Stimulated activated CD4-positive, alpha-beta T cell treated with anti-CD3 and anti-CD28 coated beads, Interleukin-4, amount 100 ng/mL, for 24 hours (primary cell): ENCODE data around the gene LRRC8B.

ENCODE experiments used
- DNase-seq: peaks from one replicate; pipeline ENCODE4 v3.0.0-alpha.2; 2020

Gene LRRC8B

DNA sequence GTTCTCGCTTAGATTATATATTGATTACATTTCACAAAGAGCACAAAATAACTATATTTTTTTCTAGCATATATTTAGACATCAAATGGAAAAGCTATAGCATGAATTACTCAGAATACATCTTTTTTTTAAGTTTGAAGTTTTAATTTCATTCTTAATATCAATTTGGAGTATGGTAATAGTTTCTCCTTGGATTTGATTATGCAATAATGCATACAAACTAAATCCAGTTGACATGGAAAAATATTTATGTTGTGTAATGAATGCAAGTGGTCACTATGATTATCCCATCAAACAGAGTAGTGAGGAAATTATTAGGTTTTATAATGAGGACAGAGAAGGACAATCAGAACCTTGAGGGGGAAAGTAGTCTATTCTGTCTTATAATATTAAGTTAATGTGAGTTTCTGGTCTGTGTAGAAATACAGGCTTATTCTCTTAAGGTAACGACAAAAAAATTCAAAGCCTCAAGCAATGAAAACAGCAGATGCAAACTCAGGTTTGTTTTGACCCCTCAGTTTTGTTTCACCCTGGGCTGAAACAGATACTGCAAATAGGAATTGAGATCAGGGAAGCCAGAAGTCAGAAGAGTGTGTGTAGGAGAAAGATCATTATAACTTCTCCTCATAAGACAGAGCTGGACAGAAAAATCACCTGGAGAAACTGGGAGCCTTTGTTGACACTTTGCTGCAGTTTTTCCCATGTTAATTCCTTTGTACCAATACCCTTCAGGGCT is 23.7 kb downstream of the LRRC8B start:
- no peak for DNase-seq

- DNase-seq, result no peak
These were observed 26.4 kb downstream of the LRRC8B start for GRCh38 chr1:89550995-89551394.

DNA sequence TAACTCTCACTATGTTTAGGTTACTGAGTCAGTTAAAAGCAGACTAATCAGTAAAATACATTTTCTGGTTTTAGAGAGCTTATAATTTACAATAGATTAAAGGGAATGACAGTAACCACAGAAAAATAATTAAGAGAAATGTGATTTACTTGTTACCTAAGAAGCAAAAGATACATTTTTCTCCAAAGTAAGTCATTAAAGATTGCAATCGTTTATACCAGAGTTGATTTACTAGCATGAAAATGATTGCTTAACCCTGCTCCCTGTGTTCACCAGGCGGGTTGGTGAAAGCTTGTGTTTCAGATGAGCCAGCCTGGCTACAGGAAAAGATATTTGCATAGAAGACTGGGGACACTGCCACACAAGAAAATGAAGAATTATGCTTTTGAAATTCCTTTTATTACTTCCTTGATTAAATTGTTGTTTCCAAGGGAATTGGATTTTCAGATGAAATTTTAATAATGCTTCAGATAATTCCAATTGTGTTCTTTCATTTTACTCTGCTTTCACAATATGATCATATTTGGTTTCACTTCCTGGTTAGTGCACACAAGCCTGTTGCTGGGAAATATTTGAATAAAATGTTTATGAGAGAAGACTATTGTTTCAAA is 27.9 kb downstream of the LRRC8B start:
- DNase-seq, result no peak

GRCh38 chr1:89553157-89553556 is 28.5 kb downstream of the LRRC8B start:
- DNase-seq, result no peak

DNA sequence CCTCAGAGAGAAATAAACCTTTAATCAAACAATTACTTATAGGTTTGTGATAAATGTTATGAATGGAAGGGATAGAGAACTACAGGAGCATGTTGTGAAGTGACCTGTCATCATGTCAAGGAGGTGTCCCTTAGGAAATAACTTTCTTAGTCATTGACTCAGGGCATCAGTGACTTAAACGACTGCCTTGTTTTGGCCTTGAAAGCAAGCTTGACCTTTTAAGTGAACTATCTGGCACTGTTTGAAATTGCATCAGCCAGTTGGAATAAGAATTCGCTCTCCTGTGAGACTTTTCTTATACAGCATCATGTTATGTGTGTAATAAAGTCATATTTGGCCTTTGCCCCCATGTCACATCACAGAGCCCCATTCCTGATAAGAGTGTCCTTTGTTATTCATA is 30.9 kb downstream of the LRRC8B start:
- DNase-seq, result no peak

- no peak for DNase-seq
These were observed 32.3 kb downstream of the LRRC8B start for GRCh38 chr1:89556726-89557444.

- DNase-seq, result no peak
These were observed 32.8 kb downstream of the LRRC8B start for GRCh38 chr1:89557445-89557825.

GRCh38 chr1:89557956-89558355 is 33.3 kb downstream of the LRRC8B start:
- no peak for DNase-seq

- no peak for DNase-seq
These were observed 39.5 kb downstream of the LRRC8B start for GRCh38 chr1:89563957-89564604.

DNA sequence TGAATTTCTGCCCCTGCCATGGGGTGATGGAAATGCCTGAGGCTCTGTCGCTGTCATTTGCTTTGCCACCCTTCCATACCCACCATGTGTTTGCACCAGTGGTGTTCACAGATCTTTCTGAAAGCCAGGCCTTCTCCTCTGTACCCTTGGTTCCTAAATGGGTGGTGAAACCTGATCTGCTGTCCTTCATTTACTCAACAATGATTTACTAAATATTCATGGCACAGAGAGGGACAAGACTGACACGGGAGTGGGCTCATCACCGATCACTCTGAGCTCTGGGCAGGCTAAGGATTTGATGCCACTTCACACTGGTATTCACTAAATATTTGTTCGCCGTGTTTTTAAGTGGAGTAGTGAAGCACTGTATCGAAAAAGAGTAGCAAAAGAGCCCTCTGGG is 40.9 kb downstream of the LRRC8B start:
- DNase-seq, result no peak

- no peak for DNase-seq
These were observed 42.1 kb downstream of the LRRC8B start for GRCh38 chr1:89566761-89567174.

- DNase-seq, result no peak
These were observed 43.2 kb downstream of the LRRC8B start for GRCh38 chr1:89567797-89568196.

DNA sequence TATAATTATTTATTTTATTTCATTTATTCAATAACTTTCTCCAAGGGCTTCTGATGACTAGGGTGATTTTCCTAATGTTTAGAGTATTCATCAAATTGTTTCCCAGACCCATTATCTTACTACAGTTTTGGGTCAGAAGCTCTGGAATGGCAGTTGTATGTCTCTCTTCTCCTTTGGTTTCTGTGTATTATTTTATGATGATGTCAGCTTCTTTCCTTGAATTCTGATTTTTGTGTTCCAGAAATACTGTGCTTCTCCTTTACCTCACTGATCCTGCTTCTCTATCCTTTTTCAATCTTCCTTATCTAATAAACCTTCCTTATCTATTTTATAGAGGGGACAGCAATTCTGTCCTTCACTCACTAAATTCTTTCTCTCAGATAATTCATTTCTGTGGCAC is 48.8 kb downstream of the LRRC8B start:
- DNase-seq, result no peak

DNA sequence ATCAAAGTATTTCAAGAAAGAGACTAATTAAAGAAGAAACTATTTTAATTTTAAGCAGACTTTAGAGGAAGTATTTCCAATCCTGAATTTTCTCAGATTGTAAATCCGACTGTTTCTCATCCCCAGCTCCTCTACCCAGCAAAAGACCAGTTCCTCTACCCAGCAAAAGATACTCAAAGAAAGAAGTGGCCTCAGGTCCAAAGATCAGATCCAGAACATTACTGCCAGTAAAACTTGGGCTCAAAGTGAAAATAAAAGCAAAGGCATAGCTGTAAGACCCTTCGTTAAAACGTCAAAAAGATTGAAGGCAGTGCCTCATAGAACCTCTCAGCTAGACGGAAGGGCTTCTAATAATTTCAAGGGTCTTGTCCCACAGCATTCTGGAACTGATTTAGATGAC is 50.0 kb downstream of the LRRC8B start:
- DNase-seq, result no peak

GRCh38 chr1:89575207-89575606 is 50.6 kb downstream of the LRRC8B start:
- DNase-seq, result no peak

DNA sequence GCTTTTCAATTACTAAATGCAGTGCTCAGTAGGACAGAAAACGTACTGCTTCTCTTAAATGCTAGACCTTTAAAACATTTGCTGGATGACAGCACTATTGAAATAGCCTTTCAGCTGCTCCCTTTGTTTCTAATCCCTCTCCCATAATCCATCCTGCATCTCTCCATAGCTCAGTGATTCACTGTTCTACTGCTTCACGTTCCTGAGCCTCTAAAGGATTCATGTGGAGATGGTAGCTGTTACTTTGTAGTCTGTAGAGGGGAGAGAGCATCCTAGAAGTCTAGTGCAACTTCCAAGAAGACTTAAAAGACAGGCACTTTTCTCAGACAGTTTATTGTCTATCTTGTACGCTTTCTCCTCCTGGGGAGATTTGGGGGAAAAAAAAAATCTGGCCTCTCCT is 51.4 kb downstream of the LRRC8B start:
- DNase-seq, result no peak

GRCh38 chr1:89578151-89578550 is 53.5 kb downstream of the LRRC8B start:
- DNase-seq, result no peak

- no peak for DNase-seq
These were observed 54.5 kb downstream of the LRRC8B start for GRCh38 chr1:89578946-89579684.

GRCh38 chr1:89580036-89580435 is 55.4 kb downstream of the LRRC8B start:
- DNase-seq, result no peak

- no peak for DNase-seq
These were observed 57.2 kb downstream of the LRRC8B start for GRCh38 chr1:89581859-89582258.

- no peak for DNase-seq
These were observed 57.9 kb downstream of the LRRC8B start for GRCh38 chr1:89582571-89582970.

DNA sequence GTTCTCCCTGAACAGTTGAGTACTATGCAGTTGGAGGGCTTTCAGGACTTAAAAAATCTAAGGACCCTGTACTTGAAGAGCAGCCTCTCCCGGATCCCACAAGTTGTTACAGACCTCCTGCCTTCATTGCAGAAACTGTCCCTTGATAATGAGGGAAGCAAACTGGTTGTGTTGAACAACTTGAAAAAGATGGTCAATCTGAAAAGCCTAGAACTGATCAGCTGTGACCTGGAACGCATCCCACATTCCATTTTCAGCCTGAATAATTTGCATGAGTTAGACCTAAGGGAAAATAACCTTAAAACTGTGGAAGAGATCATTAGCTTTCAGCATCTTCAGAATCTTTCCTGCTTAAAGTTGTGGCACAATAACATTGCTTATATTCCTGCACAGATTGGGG is 59.6 kb downstream of the LRRC8B start:
- no peak for DNase-seq

DNA sequence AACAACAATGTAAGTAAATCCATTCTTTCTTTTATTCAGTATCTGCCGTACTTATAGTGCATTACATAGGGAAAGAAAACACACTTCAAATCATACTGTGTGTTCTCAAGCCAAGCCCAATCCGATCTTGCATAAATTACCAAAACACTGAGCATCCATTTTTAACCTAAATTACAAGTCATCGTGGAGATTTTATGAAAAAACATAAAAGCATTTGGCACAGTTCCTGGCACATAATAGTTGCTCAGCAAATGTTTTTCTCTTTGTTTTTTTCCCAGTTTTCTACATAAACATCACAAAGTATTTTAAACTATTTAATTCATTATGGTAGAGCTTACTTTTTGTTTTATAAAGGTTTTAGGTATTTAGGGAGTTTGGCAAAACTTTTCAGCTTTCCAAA is 60.2 kb downstream of the LRRC8B start:
- no peak for DNase-seq
